ENCODE measurements around the gene CFAP210. TPM values are rescaled to one million over a fixed set of nuclear protein-coding genes. Genes with fewer than 3 reads are reported as not detected.

The CFAP210 gene
- total RNA-seq, 2 experiments from 2014 or later, result 2.2 to 3.1 TPM

GRCh38 chr2:169713331-169713730 is 19.1 kb upstream of the CFAP210 start:
- POLR2A ChIA-PET, result no interaction called here
- no peaks in the 10 kb centered on the region for H3K27me3 Mint-ChIP-seq
- intact Hi-C loops (cut with DNase I, micrococcal nuclease), result no loop called here

GRCh38 chr2:169712791-169713227 is 18.6 kb upstream of the CFAP210 start:
- no peak for ATAC-seq (ENCODE audit: poor library complexity)
- intact Hi-C loops (cut with DNase I, micrococcal nuclease), result no loop called here
- ChIA-PET POLR2A (no interaction called here), CTCF (no interaction called here)
- Histone ChIP-seq H3K27me3 (ENCODE audit: control insufficient read depth in 1 of 2, insufficient read depth in 2 of 2, low read length in 2 of 2) (no peaks in the 10 kb centered on the region), H3K4me1 (ENCODE audit: insufficient read depth, low read length) (no peaks in the 10 kb centered on the region), H3K27ac (ENCODE audit: low read depth in 1 of 2, low read length in 2 of 2) (no peak overlapping the region), H3K36me3 (ENCODE audit: insufficient read depth, low read length) (no peaks in the 10 kb centered on the region), H3K9me3 (ENCODE audit: control insufficient read depth in 1 of 2, insufficient read depth in 1 of 2, low read length in 2 of 2) (peaks cover 0 to 4% of the 10 kb centered on the region in 2 experiments), H3K4me3 (ENCODE audit: low read length) (no peak overlapping the region)
- DNase-seq, result no peak
- H3K36me3 Mint-ChIP-seq (ENCODE audit: low read depth), result no peaks in the 10 kb centered on the region
- no peak overlapping the region for H3K4me3 Mint-ChIP-seq
- H3K9me3 Mint-ChIP-seq, result no peaks in the 10 kb centered on the region
- H3K27me3 Mint-ChIP-seq, result no peaks in the 10 kb centered on the region
- H3K4me1 Mint-ChIP-seq (ENCODE audit: low read depth), result no peaks in the 10 kb centered on the region
- no peak overlapping the region for H3K27ac Mint-ChIP-seq
- TF ChIP-seq CTCF (IDR thresholded peaks at IDR 0.05), result no peak

More at GRCh38 chr2:169713331-169713730, 19.1 kb upstream of the CFAP210 start:
- Mint-ChIP-seq H3K27ac (no peak overlapping the region), H3K4me3 (no peak overlapping the region), H3K36me3 (ENCODE audit: low read depth) (no peaks in the 10 kb centered on the region), H3K4me1 (ENCODE audit: low read depth) (no peaks in the 10 kb centered on the region), H3K9me3 (no peaks in the 10 kb centered on the region)
- TF ChIP-seq CTCF (IDR thresholded peaks at IDR 0.05), result no peak
- no peak overlapping the region for H3K27ac ChIP-seq (ENCODE audit: low read depth in 1 of 2, low read length in 2 of 2)
- no peaks in the 10 kb centered on the region for H3K4me1 ChIP-seq (ENCODE audit: insufficient read depth, low read length)
- H3K36me3 ChIP-seq (ENCODE audit: insufficient read depth, low read length), result no peaks in the 10 kb centered on the region
- peaks cover 0 to 4% of the 10 kb centered on the region in 2 experiments for H3K9me3 ChIP-seq (ENCODE audit: control insufficient read depth in 1 of 2, insufficient read depth in 1 of 2, low read length in 2 of 2)
- no peak for DNase-seq
- ATAC-seq (ENCODE audit: poor library complexity), result no peak
- CTCF ChIA-PET, result no interaction called here
- H3K27me3 ChIP-seq (ENCODE audit: control insufficient read depth in 1 of 2, insufficient read depth in 2 of 2, low read length in 2 of 2), result no peaks in the 10 kb centered on the region
- H3K4me3 ChIP-seq (ENCODE audit: low read length), result no peak overlapping the region

GRCh38 chr2:169711751-169712509 is 17.7 kb upstream of the CFAP210 start:
- no peaks in the 10 kb centered on the region for H3K4me1 Mint-ChIP-seq (ENCODE audit: low read depth)
- Histone ChIP-seq H3K27ac (ENCODE audit: low read depth in 1 of 2, low read length in 2 of 2) (no peak overlapping the region), H3K9me3 (ENCODE audit: control insufficient read depth in 1 of 2, insufficient read depth in 1 of 2, low read length in 2 of 2) (peaks cover 0 to 4% of the 10 kb centered on the region in 2 experiments), H3K4me1 (ENCODE audit: insufficient read depth, low read length) (no peaks in the 10 kb centered on the region), H3K36me3 (ENCODE audit: insufficient read depth, low read length) (no peaks in the 10 kb centered on the region), H3K4me3 (ENCODE audit: low read length) (no peak overlapping the region), H3K27me3 (ENCODE audit: control insufficient read depth in 1 of 2, insufficient read depth in 2 of 2, low read length in 2 of 2) (no peaks in the 10 kb centered on the region)
- no peak overlapping the region for H3K4me3 Mint-ChIP-seq
- TF ChIP-seq CTCF (IDR thresholded peaks at IDR 0.05), result no peak
- H3K27me3 Mint-ChIP-seq, result no peaks in the 10 kb centered on the region
- ChIA-PET CTCF (no interaction called here), POLR2A (no interaction called here)
- no peak overlapping the region for H3K27ac Mint-ChIP-seq
- intact Hi-C loops (cut with DNase I, micrococcal nuclease), result no loop called here
- no peaks in the 10 kb centered on the region for H3K9me3 Mint-ChIP-seq
- DNase-seq (no peak), ATAC-seq (ENCODE audit: poor library complexity) (no peak)
- H3K36me3 Mint-ChIP-seq (ENCODE audit: low read depth), result no peaks in the 10 kb centered on the region

Measured in CD4-positive, alpha-beta T cell (primary cell).